NCI-H1417 (cell line): ENCODE data around the gene KDELR3.

ENCODE experiments used
- DNase-seq, 3 experiments: peaks; one replicate each; lab custom pipeline; 2025; lab: John Stamatoyannopoulos, UW

KDELR3 gene

DNA sequence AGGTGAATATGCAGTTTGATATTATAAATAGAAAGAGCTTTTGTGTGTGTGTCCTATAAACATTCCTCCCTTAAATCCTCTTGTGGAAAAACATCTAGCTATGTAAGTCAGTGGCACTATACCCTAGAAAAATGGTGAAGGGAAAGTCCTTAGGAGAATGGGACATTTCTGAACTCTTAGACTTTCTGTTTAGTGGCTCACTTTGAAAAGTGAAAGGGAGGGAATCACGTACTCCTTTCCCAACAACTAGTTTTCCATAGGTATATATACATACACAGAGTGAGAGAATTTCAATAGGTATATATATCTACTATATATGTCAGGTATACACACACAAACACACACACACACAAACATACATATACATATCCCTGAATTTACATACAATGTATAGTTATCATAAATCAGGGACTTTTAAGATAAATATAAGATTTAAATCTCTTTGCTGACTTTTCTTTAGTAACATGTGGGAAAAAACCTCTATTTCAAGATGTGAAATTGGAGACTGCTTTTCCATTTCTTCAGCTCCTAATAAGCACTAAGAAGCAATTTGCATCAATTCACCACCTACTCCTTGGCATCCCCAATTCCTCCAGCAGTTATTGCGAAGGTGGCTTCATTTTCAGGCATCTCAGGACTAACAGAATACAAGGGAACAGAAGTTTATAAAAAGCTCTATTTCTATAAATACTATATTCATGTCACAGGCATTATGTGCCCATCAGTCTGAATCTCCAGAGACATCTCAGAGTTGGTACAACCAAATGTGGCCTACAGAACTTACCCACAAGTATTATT is 51.8 kb downstream of the KDELR3 start:
- no peak for DNase-seq

DNA sequence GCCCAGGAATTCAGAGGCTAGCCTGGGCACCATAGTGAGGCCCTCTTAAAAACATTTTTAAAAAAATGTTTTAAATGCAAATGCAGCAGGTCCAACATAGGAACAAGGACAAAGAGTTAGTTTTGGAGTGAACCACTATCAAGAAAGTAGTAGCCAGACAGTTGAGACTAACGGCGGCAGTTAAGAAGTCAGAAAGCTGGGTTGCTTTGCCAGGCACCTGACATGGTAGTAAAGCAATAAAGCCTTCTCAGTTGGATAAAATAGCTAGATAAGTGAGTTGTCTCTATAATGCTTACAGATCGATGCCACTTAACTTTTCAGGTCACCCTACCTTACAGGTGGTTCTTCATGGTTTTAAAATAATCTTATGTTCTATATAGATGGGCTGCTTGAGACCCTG is 55.1 kb downstream of the KDELR3 start:
- no peak for DNase-seq

DNA sequence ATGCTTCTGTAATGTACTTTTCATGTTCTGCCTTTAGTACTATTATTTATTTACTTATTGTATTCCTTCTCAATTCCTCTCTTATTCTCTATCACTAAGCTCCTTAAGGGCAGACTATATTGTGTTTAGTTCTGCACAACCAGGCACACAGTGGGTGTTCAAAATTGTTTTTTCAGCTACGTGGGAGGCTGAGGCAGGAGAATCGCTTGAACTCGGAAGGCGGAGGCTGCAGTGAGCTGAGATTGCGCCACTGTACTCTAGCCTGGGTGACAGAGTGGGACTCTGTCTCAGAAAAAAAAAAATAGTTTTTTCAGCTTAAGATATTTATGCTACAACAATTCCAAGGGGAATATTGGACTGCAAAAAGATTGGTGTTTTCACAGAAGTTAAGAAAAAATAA is 55.6 kb downstream of the KDELR3 start:
- DNase-seq = no peak

DNA sequence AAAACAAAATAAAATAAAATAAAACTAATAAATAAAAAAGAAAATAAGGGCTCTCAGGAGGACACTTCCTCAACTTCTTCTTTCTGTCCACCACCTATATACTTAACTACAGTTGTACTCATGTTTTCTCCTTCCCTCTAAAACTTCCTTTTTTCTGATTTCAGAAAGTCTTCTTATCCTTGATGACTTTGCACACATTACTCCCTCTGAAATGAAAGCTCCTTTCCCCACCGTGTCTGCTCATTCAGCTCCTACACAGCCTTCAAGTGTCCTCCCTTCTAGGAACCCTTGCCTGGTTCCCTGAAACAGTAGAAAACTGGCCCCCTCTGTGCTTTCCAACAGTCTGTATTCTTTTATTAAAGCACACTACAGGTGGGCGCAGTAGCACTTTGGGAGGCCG is 56.5 kb downstream of the KDELR3 start:
- no peak for DNase-seq

DNA sequence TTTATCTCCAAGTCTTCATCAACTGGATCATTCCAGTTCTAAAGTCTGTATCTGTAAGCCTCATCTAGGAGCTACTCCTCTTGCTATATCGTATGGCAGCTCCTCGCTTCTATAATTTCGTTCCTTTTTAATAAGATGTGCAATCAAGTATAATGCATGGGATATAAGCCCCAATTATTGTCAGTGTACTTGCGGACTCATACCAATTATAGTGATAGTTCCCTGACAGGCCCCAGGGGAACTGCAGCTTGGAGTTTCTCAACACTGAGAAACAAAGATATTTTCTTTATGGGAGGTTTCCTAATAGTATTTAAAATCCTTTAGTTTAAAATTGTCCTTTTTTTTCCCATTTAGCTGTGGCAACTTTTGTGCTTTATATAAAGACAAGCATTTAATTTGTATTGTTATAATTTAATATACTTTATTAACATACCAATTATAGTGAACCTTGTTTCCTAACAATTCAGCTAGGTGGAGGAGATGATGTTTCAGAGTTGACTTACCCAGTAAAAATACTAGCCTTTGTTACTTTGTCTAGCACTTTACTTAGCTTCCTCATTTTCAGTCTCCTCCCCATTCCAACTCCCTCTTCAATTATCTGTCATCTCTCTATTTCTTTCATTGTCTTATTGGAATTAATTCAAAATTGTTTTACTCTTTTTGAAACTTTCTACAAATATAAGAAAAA is 63.5 kb downstream of the KDELR3 start:
- no peak for DNase-seq
